HG03457 (cell line): Measurements from ENCODE around the gene GPX8.

ENCODE experiments used
- ATAC-seq: cut with Tn5 transposase; IDR thresholded peaks from one replicate; pipeline ENCODE4 v1.9.1; 2021; ENCODE audit warnings: moderate number of reproducible peaks; ENCODE audit not compliant: unreplicated experiment

GPX8 gene

GRCh38 chr5:55172051-55172899 is 12.3 kb downstream of the GPX8 start:
- ATAC-seq = peak; percentile 44

DNA sequence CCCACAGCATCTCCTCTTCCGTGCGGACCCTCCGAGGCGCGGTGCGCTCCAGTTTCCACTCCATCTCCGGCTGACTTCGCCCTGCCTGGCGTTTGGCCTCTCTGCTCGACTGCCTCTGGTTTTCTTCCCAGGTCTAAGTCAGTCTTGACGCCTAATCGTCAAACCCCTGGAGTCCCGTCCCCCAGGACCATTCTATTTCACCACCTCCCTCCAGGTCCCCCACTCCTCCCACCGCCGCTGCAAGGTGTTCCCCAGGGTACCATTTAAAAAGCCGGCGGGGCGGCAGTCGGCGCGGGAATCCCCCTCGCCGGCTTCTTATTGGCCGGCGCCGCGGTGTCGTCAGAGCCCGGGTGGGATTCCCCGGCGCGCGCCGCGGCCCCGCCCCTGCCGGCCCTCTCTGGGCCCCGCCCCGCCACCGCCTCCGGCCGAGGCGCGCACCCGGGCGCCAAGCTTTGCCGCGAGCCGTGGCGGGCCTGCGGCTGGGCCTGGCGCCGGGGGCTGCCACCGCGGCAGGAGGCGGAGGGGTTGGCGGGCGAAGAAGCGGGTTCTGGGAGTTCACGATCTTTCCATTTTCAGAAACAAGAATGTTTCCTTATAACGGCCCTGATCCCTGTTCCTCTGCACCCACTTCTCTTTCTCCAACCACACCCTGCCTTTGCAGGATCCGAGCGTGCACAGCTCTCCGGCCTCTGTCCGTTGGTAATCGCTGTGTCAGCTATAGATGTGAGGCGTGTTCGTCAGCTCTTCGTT is 13.1 kb downstream of the GPX8 start, which contains the start of gene CDC20B:
Gene CDC20B (minus strand): TSS at position 241 of the 750 bp plus-strand sequence. CDS start 177 bp downstream, at position 64.
- ATAC-seq = peak; percentile 84

DNA sequence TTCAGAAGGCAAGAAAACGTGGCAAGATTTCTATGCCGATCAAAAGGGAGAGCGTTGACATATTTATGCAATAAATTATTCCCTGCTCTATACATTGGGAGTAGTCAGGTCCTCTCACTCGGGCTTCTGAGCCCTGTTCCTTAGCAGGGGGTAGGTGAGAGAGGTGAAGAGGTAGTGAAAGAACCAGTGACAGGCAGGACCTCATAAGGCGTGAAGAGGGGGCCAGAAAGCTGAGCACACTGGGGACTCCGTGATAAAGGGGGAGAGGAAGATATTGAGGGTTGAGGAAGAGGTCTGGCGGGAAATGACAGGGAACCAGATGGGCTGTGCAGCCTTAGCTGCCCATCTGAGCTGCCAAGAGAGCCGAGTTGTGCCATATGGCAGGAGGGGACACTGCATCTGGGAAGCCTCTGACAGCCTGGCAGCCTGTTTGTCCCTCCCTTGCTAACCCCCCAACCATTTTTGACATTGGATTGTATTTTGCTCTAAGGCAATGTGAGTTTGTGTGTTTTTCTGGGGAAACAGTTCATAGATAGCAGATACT is 13.8 kb downstream of the GPX8 start:
- ATAC-seq = peak; percentile 3

GRCh38 chr5:55175781-55176175 is 15.8 kb downstream of the GPX8 start:
- ATAC-seq = no peak

GRCh38 chr5:55176176-55176818 is 16.3 kb downstream of the GPX8 start:
- ATAC-seq = no peak

DNA sequence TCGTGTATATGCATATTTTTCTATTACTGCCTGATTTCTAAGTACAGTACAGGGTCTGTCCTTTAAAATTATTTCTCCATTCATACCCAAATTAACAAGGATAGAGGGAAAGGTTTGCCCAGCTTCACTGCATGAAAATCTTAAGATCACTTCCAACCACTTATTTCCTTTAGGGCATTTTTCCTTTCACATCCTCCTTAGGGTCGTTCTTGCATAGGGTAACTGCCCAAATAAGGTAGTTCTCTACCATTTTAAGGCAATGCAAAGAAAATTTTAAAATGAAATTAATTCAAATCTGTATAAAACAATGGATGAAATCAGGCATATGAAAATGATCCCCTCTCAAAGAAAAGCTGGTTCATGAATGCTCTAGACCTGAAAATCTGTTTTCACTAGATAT is 17.1 kb downstream of the GPX8 start:
- ATAC-seq = no peak

DNA sequence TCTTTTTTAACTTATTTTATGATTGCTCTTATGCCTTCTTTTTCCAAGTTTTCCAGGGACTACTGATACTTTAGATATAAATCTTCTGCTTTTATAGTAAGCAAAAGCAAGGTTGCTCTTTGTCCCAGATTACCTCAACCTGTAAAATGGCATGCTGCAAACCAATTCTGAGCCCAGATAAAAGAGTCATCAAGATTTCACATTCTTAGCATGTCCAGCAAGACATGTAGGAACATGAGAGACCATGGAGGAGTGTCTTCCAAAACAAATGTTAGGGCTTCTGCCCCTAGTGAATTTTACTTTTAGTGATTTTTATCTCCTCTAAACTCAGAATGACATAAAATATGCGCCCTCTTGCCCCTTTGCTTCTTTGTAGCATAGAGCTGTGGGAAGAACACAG is 20.0 kb downstream of the GPX8 start:
- ATAC-seq = no peak

DNA sequence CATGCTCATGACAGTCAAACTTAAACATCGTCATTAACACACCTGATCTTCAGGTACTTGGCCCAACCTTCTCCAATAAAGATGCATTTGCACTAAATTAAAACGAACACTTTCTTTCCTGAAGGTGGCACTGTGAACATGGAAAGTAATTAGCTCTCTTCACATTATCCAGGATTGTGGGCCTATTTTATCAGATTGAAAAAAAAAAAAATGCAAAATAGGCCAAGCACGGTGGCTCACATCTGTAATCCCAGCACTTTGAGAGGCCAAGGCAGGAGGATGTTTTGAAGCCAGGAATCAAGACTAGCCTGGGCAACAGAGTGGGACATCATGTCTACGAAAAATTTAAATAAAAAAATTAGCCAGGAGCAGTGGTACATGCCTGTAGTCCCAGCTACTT is 27.4 kb downstream of the GPX8 start:
- ATAC-seq = no peak

GRCh38 chr5:55188656-55189540 is 28.9 kb downstream of the GPX8 start:
- no peak for ATAC-seq

DNA sequence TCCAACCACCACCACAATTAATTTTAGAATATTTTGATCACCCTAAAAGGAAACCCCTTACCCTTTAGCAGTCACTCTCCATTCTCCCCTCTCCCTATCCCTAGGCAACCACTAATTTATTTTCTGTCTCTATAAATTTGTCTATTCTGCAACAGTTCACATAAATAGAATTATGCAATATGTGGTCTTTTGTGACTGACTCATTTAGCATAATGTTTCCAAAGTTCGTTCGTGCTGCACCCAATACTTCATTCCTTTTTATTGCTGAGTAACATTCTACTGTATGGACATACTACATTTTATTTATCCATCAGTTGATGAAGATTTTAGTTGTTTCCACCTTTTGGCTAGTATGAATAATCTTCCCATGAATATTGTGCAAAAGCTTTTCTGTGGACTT is 31.2 kb downstream of the GPX8 start:
- no peak for ATAC-seq

GRCh38 chr5:55205001-55205400 is 45.0 kb downstream of the GPX8 start:
- ATAC-seq = no peak

GRCh38 chr5:55211184-55211874 is 51.4 kb downstream of the GPX8 start:
- ATAC-seq = no peak
